ENCODE results near the gene CCDC159.

GRCh38 chr19:11324748-11325389, 21.4 kb upstream of the CCDC159 start:
- TF ChIP-seq CTCF (IDR thresholded peaks at IDR 0.05) (no peak), POLR2A (IDR thresholded peaks at IDR 0.05) (no peak)
